Endothelial cell of umbilical vein (primary cell): ENCODE data around the gene MAP4K2. TPM values are rescaled to one million over a fixed set of nuclear protein-coding genes. Genes with fewer than 3 reads are reported as not detected.

ENCODE experiments used
- BruUV-seq: library from RNA; stranded (reverse); fragments of 400-500 nt; replicated peaks from 2 replicates; lab custom pipeline; 2021; lab: Mats Ljungman, UMichigan
- CTCF ChIA-PET: fragments of 300-600, 350-600 bp; sonication (Branson Sonifier 250); formaldehyde crosslinking; loops from one replicate; lab custom pipeline; 2021; ENCODE audit warnings: antibody characterized with exemption, inconsistent platforms; lab: Charles Lee
- POLR2A ChIA-PET: fragments of 300-600, 350-600 bp; sonication (Branson Sonifier 250); formaldehyde crosslinking; loops from one replicate; lab custom pipeline; 2021; ENCODE audit warnings: antibody characterized with exemption, inconsistent platforms; lab: Charles Lee
- DNase-seq: peaks from one replicate; pipeline ENCODE4 v3.0.0-alpha.2; 2011; ENCODE audit warnings: low read depth, low spot score
- FAIRE-seq: peaks from 2 replicates; lab custom pipeline; 2011; peaks lifted over from hg19 to GRCh38; lab: Jason Lieb, UNC
- H2AFZ ChIP-seq: 2 replicates; pipeline ENCODE4 v1.6.0; 2012; ENCODE audit warnings: low read depth, low read length, control low read depth, inconsistent platforms
- H3K27ac ChIP-seq: 2 replicates; pipeline ENCODE4 v1.5.1; 2011; ENCODE audit warnings: low read depth, mild to moderate bottlenecking, control low read depth, low read length, moderate library complexity; ENCODE audit not compliant: insufficient read depth
- H3K27me3 ChIP-seq, 2 experiments: 2 replicates each; pipeline versions ENCODE4 v1.6.0 to v1.6.1; 2011; ENCODE audit warnings: low read length in 2 of 2, mixed read lengths in 1 of 2; ENCODE audit not compliant: control insufficient read depth in 2 of 2, insufficient read depth in 2 of 2
- H3K36me3 ChIP-seq, 2 experiments: 2 replicates in 1 of 2; 3 replicates in 1 of 2; pipeline ENCODE4 v1.5.1; 2011; ENCODE audit warnings: low read length in 2 of 2, mild to moderate bottlenecking in 1 of 2, moderate library complexity in 1 of 2; ENCODE audit not compliant: control insufficient read depth in 2 of 2, insufficient read depth in 2 of 2; ENCODE audit errors: extremely low read depth in 1 of 2
- H3K4me1 ChIP-seq: 3 replicates; pipeline ENCODE4 v1.5.1; 2011; ENCODE audit warnings: mild to moderate bottlenecking, low read length; ENCODE audit not compliant: control insufficient read depth, insufficient read depth; ENCODE audit errors: extremely low read depth
- H3K4me2 ChIP-seq: 2 replicates; pipeline ENCODE4 v1.6.1; 2011; ENCODE audit warnings: low read length, control low read depth, mixed read lengths; ENCODE audit not compliant: insufficient read depth
- H3K4me3 ChIP-seq, 3 experiments: fragments of 200-600 bp in 1 of 3; sonication (generic), shearing (Covaris generic) in 1 of 3; replicated peaks in 1 of 3; 2 replicates each; pipeline ENCODE4 v1.5.1; 2011 to 2016; ENCODE audit warnings: control low read depth in 3 of 3, low read length in 3 of 3, mild to moderate bottlenecking in 2 of 3, inconsistent platforms in 1 of 3, low read depth in 1 of 3, moderate library complexity in 1 of 3; ENCODE audit not compliant: insufficient read depth in 1 of 3
- H3K79me2 ChIP-seq: 2 replicates; pipeline ENCODE4 v1.6.0; 2012; ENCODE audit warnings: low read length, inconsistent platforms; ENCODE audit not compliant: control insufficient read depth, insufficient read depth
- H3K9ac ChIP-seq: replicated peaks from 2 replicates; pipeline ENCODE3; 2011; ENCODE audit warnings: low read length, control low read depth; ENCODE audit not compliant: insufficient read depth; ENCODE audit errors: extremely low read depth
- H3K9me1 ChIP-seq: replicated peaks from 3 replicates; pipeline ENCODE4 v1.6.0; 2011; ENCODE audit warnings: mild to moderate bottlenecking, low read length; ENCODE audit not compliant: control insufficient read depth, insufficient read depth; ENCODE audit errors: extremely low read depth
- H3K9me3 ChIP-seq: replicated peaks from 2 replicates; pipeline ENCODE4 v1.5.1; 2012; ENCODE audit warnings: low read length, inconsistent platforms; ENCODE audit not compliant: control insufficient read depth, insufficient read depth
- H4K20me1 ChIP-seq: replicated peaks from 2 replicates; pipeline ENCODE3; 2011; ENCODE audit warnings: mild to moderate bottlenecking, low read length; ENCODE audit not compliant: control insufficient read depth, insufficient read depth; ENCODE audit errors: extremely low read depth
- EZH2 ChIP-seq: IDR thresholded peaks from 2 replicates; pipeline ENCODE4 v1.6.1; 2012; ENCODE audit warnings: borderline replicate concordance, low read depth, mild to moderate bottlenecking, moderate library complexity, low read length, inconsistent platforms; ENCODE audit not compliant: severe bottlenecking
- FOS ChIP-seq: IDR thresholded peaks from 2 replicates; pipeline ENCODE4 v1.6.1; 2011; ENCODE audit warnings: mild to moderate bottlenecking, low read length, moderate library complexity, borderline replicate concordance; ENCODE audit not compliant: insufficient read depth
- GATA2 ChIP-seq: IDR thresholded peaks from 2 replicates; pipeline ENCODE4 v1.7.0; 2011; ENCODE audit warnings: low read depth, mild to moderate bottlenecking, moderate library complexity, mixed read lengths, low read length; ENCODE audit not compliant: insufficient read length, insufficient read depth
- JUN ChIP-seq: IDR thresholded peaks from 2 replicates; pipeline ENCODE4 v1.6.1; 2011; ENCODE audit warnings: borderline replicate concordance, low read depth; ENCODE audit not compliant: insufficient read length, insufficient read depth
- MYC ChIP-seq: IDR thresholded peaks from one replicate; pipeline ENCODE4 v1.6.1; 2011; ENCODE audit warnings: mild to moderate bottlenecking, low read depth, low read length
- POLR2A ChIP-seq: IDR thresholded peaks from 2 replicates; pipeline ENCODE4 v1.6.1; 2012; ENCODE audit warnings: low read depth, mild to moderate bottlenecking, control low read depth, low read length
- POLR2AphosphoS5 ChIP-seq: IDR thresholded peaks from 2 replicates; pipeline ENCODE4 v1.6.1; 2012; ENCODE audit warnings: low read depth, mild to moderate bottlenecking, control low read depth, low read length, moderate library complexity; ENCODE audit not compliant: insufficient read depth
- dilution Hi-C: fragments of 300-500 bp; cut with MboI; formaldehyde crosslinking; loops from one replicate; pipeline ENCODE4 v1.15.0; 2019; ENCODE audit warnings: low sequenced_read_pairs; ENCODE audit not compliant: extremely low pct_ligation_motif_present
- intact Hi-C: fragments of 100-400 bp; cut with micrococcal nuclease; formaldehyde crosslinking; loops from one replicate; pipeline ENCODE4 v1.10.0; 2022
- polyA plus RNA-seq, 4 experiments: library from polyadenylated mRNA; depleted of rRNA in 3 of 4; stranded (reverse) in 3 of 4; unstranded in 1 of 4; fragments of >200 nt; gene quantifications; 2 replicates each; pipeline versions ENCODE4 v1.2.1 to v1.2.3, GENCODE V29; 2011 to 2012; ENCODE audit warnings: missing spikeins in 1 of 4
- total RNA-seq: library from RNA; stranded (reverse); gene quantifications from 2 replicates; pipeline ENCODE4 v1.2.3, GENCODE V29; 2021
- TF ChIP-seq, protein P1 (sequence below), 2 donors: IDR thresholded peaks; 1 replicate in 1 of 2; 2 replicates in 1 of 2; pipeline ENCODE4 v1.5.1; 2011; ENCODE audit warnings: low read length in 2 of 2, mild to moderate bottlenecking in 2 of 2, moderate library complexity in 2 of 2, control low read depth in 1 of 2, inconsistent platforms in 1 of 2, low read depth in 1 of 2; ENCODE audit not compliant: insufficient read depth in 1 of 2; ENCODE audit errors: extremely low read depth in 1 of 2
- TF ChIP-seq, protein P2 (sequence below): IDR thresholded peaks from 2 replicates; pipeline ENCODE4 v1.6.1; 2011; ENCODE audit not compliant: insufficient read depth, insufficient read length

Gene MAP4K2
- total and polyA plus RNA-seq, 2 donors (not counting 3 experiments of a cell fraction or from before 2014, with no cell fraction given), result 43.3 to 44.0 TPM

GRCh38 chr11:64833198-64833502, 30.1 kb upstream of the MAP4K2 start:
- Histone ChIP-seq H3K9me3 (no peaks in the 10 kb centered on the region), H3K79me2 (no peaks in the 10 kb centered on the region), H4K20me1 (no peaks in the 10 kb centered on the region), H3K36me3 (no peaks in the 10 kb centered on the region), H3K27me3 (no peaks in the 10 kb centered on the region), H3K27ac (no peak overlapping the region), H3K9me1 (no peaks in the 10 kb centered on the region), H3K9ac (no peak overlapping the region), H2AFZ (no peak overlapping the region), H3K4me3 (no peak overlapping the region), H3K4me1 (no peaks in the 10 kb centered on the region), H3K4me2 (no peak overlapping the region)
- DNase-seq, result no peak
- no TSS peak for BruUV-seq
- dilution Hi-C loops (no loop called here), intact Hi-C loops (no loop called here)
- TF ChIP-seq, protein P1, sequence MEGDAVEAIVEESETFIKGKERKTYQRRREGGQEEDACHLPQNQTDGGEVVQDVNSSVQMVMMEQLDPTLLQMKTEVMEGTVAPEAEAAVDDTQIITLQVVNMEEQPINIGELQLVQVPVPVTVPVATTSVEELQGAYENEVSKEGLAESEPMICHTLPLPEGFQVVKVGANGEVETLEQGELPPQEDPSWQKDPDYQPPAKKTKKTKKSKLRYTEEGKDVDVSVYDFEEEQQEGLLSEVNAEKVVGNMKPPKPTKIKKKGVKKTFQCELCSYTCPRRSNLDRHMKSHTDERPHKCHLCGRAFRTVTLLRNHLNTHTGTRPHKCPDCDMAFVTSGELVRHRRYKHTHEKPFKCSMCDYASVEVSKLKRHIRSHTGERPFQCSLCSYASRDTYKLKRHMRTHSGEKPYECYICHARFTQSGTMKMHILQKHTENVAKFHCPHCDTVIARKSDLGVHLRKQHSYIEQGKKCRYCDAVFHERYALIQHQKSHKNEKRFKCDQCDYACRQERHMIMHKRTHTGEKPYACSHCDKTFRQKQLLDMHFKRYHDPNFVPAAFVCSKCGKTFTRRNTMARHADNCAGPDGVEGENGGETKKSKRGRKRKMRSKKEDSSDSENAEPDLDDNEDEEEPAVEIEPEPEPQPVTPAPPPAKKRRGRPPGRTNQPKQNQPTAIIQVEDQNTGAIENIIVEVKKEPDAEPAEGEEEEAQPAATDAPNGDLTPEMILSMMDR (IDR thresholded peaks at IDR 0.05; ENCODE audit: extremely low read depth in 1 of 2, insufficient read depth in 1 of 2, low read depth in 1 of 2, low read length in 2 of 2), result no peak
- TF ChIP-seq GATA2 (no peak), JUN (no peak), MYC (no peak), EZH2 (no peak), POLR2A (no peak), FOS (no peak), POLR2AphosphoS5 (no peak)
- TF ChIP-seq, protein P2, sequence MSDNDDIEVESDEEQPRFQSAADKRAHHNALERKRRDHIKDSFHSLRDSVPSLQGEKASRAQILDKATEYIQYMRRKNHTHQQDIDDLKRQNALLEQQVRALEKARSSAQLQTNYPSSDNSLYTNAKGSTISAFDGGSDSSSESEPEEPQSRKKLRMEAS, result no peak
- CTCF ChIA-PET, result interaction anchor here (0.5 to 3.8 kb wide), 3 partner anchors 11 to 55 kb away, joined by 4 to 18 read pairs (median 5); partner anchors contain the start of gene CDC42BPG
- no peak for FAIRE-seq
- POLR2A ChIA-PET, result no interaction called here
